ENCODE results near the gene FUT6. TPM values are rescaled to one million over a fixed set of nuclear protein-coding genes. Genes with fewer than 3 reads are reported as not detected.

Gene FUT6
- total RNA-seq, 4 donors from 2014 or later: not detected

DNA sequence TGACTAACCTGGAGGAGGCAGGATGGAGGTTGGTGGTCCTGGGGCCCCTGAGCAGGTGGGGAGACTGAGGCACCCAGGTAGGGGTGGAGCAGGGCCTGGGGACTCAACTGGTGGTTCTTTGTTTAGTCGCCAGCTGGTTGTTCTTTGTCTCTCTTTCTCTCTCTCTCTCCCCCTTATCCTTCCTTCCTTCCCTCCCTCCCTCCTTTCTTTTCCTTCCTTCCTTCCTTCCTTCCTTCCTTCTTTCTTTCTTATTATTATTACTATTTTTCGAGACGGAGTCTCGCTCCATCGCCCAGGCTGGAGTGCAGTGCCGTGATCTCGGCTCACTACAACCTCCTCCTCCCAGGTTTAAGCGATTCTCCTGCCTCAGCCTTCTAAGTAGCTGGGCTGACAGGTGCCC, 41.3 kb downstream of the FUT6 start:
- H3K27me3 ChIP-seq: no peaks in the 10 kb centered on the region
- DNase-seq: no peak
- TF ChIP-seq POLR2A (IDR thresholded peaks at IDR 0.05): no peak
- H3K9me3 ChIP-seq: no peaks in the 10 kb centered on the region
- no peak overlapping the region for H3K4me3 ChIP-seq (replicated peaks in 1 of 3)
- peaks cover 0 to 5% of the 10 kb centered on the region in 2 donors for H3K4me1 ChIP-seq
- no peak overlapping the region for H3K27ac ChIP-seq
- H3K36me3 ChIP-seq: no peaks in the 10 kb centered on the region
- intact Hi-C loops (cut with DNase I): no loop called here
- WGBS, 2 donors: 65 to 70% methylated on average over 8 of the region's 8 CpGs

GRCh38 chr19:5795382-5795919, 44.1 kb downstream of the FUT6 start:
- H3K27ac ChIP-seq: no peak overlapping the region
- H3K27me3 ChIP-seq: no peaks in the 10 kb centered on the region
- no peaks in the 10 kb centered on the region for H3K4me1 ChIP-seq
- TF ChIP-seq, protein P1, sequence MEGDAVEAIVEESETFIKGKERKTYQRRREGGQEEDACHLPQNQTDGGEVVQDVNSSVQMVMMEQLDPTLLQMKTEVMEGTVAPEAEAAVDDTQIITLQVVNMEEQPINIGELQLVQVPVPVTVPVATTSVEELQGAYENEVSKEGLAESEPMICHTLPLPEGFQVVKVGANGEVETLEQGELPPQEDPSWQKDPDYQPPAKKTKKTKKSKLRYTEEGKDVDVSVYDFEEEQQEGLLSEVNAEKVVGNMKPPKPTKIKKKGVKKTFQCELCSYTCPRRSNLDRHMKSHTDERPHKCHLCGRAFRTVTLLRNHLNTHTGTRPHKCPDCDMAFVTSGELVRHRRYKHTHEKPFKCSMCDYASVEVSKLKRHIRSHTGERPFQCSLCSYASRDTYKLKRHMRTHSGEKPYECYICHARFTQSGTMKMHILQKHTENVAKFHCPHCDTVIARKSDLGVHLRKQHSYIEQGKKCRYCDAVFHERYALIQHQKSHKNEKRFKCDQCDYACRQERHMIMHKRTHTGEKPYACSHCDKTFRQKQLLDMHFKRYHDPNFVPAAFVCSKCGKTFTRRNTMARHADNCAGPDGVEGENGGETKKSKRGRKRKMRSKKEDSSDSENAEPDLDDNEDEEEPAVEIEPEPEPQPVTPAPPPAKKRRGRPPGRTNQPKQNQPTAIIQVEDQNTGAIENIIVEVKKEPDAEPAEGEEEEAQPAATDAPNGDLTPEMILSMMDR (IDR thresholded peaks at IDR 0.05): no peak
- no peak for TF ChIP-seq POLR2A (IDR thresholded peaks at IDR 0.05)
- no peaks in the 10 kb centered on the region for H3K36me3 ChIP-seq
- no peak overlapping the region for H3K4me3 ChIP-seq (replicated peaks in 1 of 3)
- 88 to 89% methylated on average over 7 of the region's 7 CpGs for WGBS, 2 donors
- H3K9me3 ChIP-seq: no peaks in the 10 kb centered on the region
- DNase-seq: no peak
- intact Hi-C loops (cut with DNase I): no loop called here

DNA sequence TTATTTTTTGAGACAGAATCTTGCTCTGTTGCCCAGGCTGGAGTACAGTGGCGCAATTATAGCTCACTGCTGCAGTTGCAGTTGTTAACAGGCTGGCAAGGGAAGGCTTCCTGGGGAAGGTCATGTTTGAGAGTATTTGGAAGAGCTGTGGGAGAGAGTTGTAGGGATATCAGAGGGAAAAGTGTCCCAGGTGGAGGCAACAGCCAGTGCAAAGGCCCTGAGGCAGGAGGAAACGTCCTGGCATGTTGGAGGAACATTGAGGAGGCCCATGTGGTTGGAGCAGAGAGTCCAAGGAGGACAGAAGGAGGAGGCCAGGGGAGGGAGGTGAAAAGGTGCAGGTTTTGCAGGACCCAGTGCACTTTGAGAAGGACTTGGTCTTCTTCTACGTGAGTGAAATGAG, 46.3 kb downstream of the FUT6 start:
- TF ChIP-seq, protein P1 (IDR thresholded peaks at IDR 0.05): no peak
- TF ChIP-seq POLR2A (IDR thresholded peaks at IDR 0.05): no peak

DNA sequence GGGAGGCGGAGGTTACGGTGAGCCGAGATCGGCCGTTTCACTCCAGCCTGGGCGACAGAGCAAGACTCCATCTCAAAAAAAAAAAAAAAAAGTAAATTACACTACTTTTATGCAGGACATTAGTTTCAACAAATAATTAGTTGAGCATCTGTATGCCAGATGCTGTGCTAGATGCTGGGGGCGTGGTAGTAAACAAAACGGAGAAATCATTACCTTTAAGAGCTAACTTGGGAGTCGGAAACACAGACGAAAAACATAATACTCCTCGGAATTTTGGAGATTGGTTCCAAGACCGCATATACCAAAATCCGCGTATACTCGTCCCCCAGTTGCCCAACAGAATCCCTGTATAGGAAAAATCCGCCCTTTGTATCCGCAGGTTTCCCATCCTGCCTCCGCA, 47.3 kb downstream of the FUT6 start:
- H3K36me3 ChIP-seq: peaks cover 27 to 29% of the 10 kb centered on the region in 2 donors
- H3K4me1 ChIP-seq: peaks cover 5 to 7% of the 10 kb centered on the region in 2 donors
- TF ChIP-seq POLR2A (IDR thresholded peaks at IDR 0.05): no peak
- TF ChIP-seq, protein P1 (IDR thresholded peaks at IDR 0.05): no peak
- no peak overlapping the region for H3K27ac ChIP-seq
- no peaks in the 10 kb centered on the region for H3K27me3 ChIP-seq
- no peaks in the 10 kb centered on the region for H3K9me3 ChIP-seq
- DNase-seq: no peak
- WGBS, 2 donors: 93 to 95% methylated on average over 18 of the region's 18 CpGs
- H3K4me3 ChIP-seq (replicated peaks in 1 of 3): no peak overlapping the region
- intact Hi-C loops (cut with DNase I): loop anchor here (5.0 kb wide), 1 partner anchor 110 kb away; the partner anchor contains the start of genes NDUFA11 and VMAC

More for the DNA sequence above, 46.3 kb downstream of the FUT6 start:
- Histone ChIP-seq H3K27me3 (no peaks in the 10 kb centered on the region), H3K36me3 (peaks cover 17 to 20% of the 10 kb centered on the region in 2 donors), H3K27ac (no peak overlapping the region), H3K9me3 (no peaks in the 10 kb centered on the region), H3K4me3 (replicated peaks in 1 of 3) (no peak overlapping the region), H3K4me1 (peaks cover 5 to 7% of the 10 kb centered on the region in 2 donors)
- intact Hi-C loops (cut with DNase I): loop anchor here (5.0 kb wide), 1 partner anchor 109 kb away; the partner anchor contains the start of genes NDUFA11 and VMAC
- no peak for DNase-seq
- WGBS, 2 donors: 85 to 91% methylated on average over 3 of the region's 3 CpGs

DNA sequence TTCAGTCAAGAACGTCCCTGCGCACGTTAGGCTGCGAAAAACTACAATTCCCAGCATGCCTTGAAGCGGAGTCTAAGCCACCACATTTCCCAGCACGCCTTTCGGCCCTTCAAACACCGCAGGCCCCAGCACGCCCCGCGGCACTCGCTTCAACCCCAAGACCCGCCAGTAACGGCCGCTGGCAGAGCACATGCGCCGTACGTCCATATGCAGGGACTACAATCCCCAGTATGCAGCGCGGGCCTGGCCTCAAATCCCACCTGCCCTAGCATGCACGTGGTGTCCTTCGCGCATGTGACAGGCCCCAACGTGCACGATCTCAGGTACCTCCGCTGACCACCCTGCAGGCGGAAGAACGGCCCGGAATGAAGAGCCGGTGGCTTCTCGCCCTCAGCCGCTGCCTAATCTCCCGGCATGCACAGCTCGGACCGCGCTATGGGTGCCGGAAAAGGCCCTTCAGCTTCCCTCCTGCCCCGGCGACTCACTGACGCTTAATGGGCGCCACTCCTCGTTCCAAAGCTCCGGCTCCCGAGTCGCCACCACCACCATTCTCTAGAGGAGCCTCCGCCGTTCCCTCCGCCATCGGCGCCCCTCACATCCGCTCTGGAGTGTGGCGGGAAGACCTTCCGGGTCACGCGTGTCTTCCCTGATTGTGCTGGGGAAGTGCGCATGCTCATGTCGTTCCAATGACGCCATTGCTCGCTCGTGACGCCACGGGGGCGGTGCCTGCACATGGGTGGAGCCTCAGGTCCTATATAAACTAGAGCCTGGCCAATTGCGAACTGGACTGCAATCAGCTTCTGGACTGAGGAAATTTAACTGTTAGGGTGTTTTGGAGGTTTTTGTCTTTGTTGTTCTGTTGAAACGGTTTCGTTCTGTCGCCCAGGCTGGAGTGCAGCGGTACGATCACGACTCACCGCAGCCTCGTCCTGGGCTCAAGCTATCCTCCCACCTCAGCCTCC, 48.7 kb downstream of the FUT6 start, which contains the start of gene DUS3L:
Gene DUS3L, minus strand, starts transcription at position 605 of the 962 bp plus-strand sequence. Its CDS starts 22 bp downstream, at position 583.
- intact Hi-C loops (cut with DNase I): loop anchor here (5.0 kb wide), 1 partner anchor 111 kb away; the partner anchor contains the start of genes NDUFA11 and VMAC
- TF ChIP-seq, protein P1 (IDR thresholded peaks at IDR 0.05): no peak
- peak in 1 of 2 donors; percentile 58 for TF ChIP-seq POLR2A (IDR thresholded peaks at IDR 0.05)

More for the DNA sequence above, 48.7 kb downstream of the FUT6 start, which contains the start of gene DUS3L:
- Histone ChIP-seq H3K27me3 (no peaks in the 10 kb centered on the region), H3K9me3 (no peaks in the 10 kb centered on the region), H3K36me3 (peaks cover 40 to 43% of the 10 kb centered on the region in 2 donors), H3K4me1 (peaks cover 5 to 7% of the 10 kb centered on the region in 2 donors), H3K27ac (peak within 1 kb of the TSS; percentile 87 to 98 (median 95)), H3K4me3 (replicated peaks in 1 of 3) (peak within 1 kb of the TSS; percentile 11 to 86 (median 44))
- peak; percentile 96 to 97 for DNase-seq
- 20 to 26% methylated on average over 28 to 38 of the region's 72 CpGs for WGBS, 2 donors

Measured in thyroid gland (tissue), 4 donors.